H9 (cell line): Measurements from ENCODE around the gene TSKU. TPM values are rescaled to one million over a fixed set of nuclear protein-coding genes. Genes with fewer than 3 reads are reported as not detected.

ENCODE experiments used
- DNase-seq: peaks from one replicate; pipeline ENCODE4 v3.0.0-alpha.2; 2017
- H2AFZ ChIP-seq: one replicate; pipeline ENCODE4 v1.6.1; 2013; ENCODE audit warnings: mild to moderate bottlenecking, low read length, control low read depth, moderate library complexity
- H2AK5ac ChIP-seq: 2 replicates; pipeline ENCODE4 v1.6.1; 2013; ENCODE audit warnings: low read length, control low read depth, mixed read lengths; ENCODE audit not compliant: insufficient read length
- H2BK120ac ChIP-seq: one replicate; pipeline ENCODE4 v1.6.1; 2013; ENCODE audit warnings: low read depth, mild to moderate bottlenecking, low read length, control low read depth, inconsistent platforms; ENCODE audit not compliant: poor library complexity, severe bottlenecking
- H2BK12ac ChIP-seq: 2 replicates; pipeline ENCODE4 v1.6.1; 2013; ENCODE audit warnings: low read length, control low read depth, mixed read lengths, low read depth; ENCODE audit not compliant: insufficient read length
- H2BK15ac ChIP-seq: 2 replicates; pipeline ENCODE4 v1.6.1; 2013; ENCODE audit warnings: low read depth, low read length, control low read depth
- H2BK20ac ChIP-seq: one replicate; pipeline ENCODE4 v1.6.1; 2013; ENCODE audit warnings: low read depth, mild to moderate bottlenecking, low read length, control low read depth, inconsistent platforms; ENCODE audit not compliant: poor library complexity, severe bottlenecking
- H2BK5ac ChIP-seq: 2 replicates; pipeline ENCODE4 v1.6.1; 2013; ENCODE audit warnings: low read length, control low read depth, mixed read lengths; ENCODE audit not compliant: insufficient read length
- H3K14ac ChIP-seq: 2 replicates; pipeline ENCODE4 v1.6.1; 2013; ENCODE audit warnings: low read length, control low read depth; ENCODE audit not compliant: insufficient read depth
- H3K18ac ChIP-seq: 2 replicates; pipeline ENCODE4 v1.6.1; 2013; ENCODE audit warnings: low read depth, mild to moderate bottlenecking, mixed read lengths, low read length, control low read depth; ENCODE audit not compliant: insufficient read length
- H3K23ac ChIP-seq: 2 replicates; pipeline ENCODE4 v1.6.1; 2013; ENCODE audit warnings: low read length, control low read depth, mixed read lengths, low read depth; ENCODE audit not compliant: insufficient read length
- H3K23me2 ChIP-seq: 2 replicates; pipeline ENCODE4 v1.6.1; 2013; ENCODE audit warnings: low read depth, mild to moderate bottlenecking, mixed read lengths, low read length, control low read depth; ENCODE audit not compliant: insufficient read length, poor library complexity, severe bottlenecking
- H3K27ac ChIP-seq: 2 replicates; pipeline ENCODE4 v1.5.1; 2013; ENCODE audit warnings: low read length, control low read depth, mixed read lengths, low read depth; ENCODE audit not compliant: insufficient read length
- H3K27me3 ChIP-seq: 2 replicates; pipeline ENCODE4 v1.6.1; 2013; ENCODE audit warnings: low read length, control low read depth, inconsistent platforms; ENCODE audit not compliant: insufficient read depth
- H3K4ac ChIP-seq: 2 replicates; pipeline ENCODE4 v1.6.1; 2013; ENCODE audit warnings: low read depth, mild to moderate bottlenecking, control low read depth, inconsistent platforms, low read length, moderate library complexity
- H3K4me1 ChIP-seq: 2 replicates; pipeline ENCODE4 v1.6.1; 2013; ENCODE audit warnings: low read length, control low read depth, inconsistent platforms; ENCODE audit not compliant: insufficient read depth
- H3K4me2 ChIP-seq: 2 replicates; pipeline ENCODE4 v1.6.1; 2013; ENCODE audit warnings: low read length, control low read depth, mixed read lengths; ENCODE audit not compliant: insufficient read length, insufficient read depth
- H3K56ac ChIP-seq: 2 replicates; pipeline ENCODE4 v1.6.1; 2013; ENCODE audit warnings: low read depth, mild to moderate bottlenecking, mixed read lengths, low read length, control low read depth; ENCODE audit not compliant: insufficient read length
- H3K79me1 ChIP-seq: 2 replicates; pipeline ENCODE4 v1.6.1; 2013; ENCODE audit warnings: low read depth, mild to moderate bottlenecking, moderate library complexity, low read length, control low read depth, inconsistent platforms; ENCODE audit not compliant: insufficient read depth, poor library complexity, severe bottlenecking
- H3K79me2 ChIP-seq: 2 replicates; pipeline ENCODE4 v1.6.1; 2013; ENCODE audit warnings: low read length, control low read depth, inconsistent platforms; ENCODE audit not compliant: insufficient read depth
- H3K9ac ChIP-seq: 2 replicates; pipeline ENCODE4 v1.6.1; 2013; ENCODE audit warnings: low read length, control low read depth, mixed read lengths; ENCODE audit not compliant: insufficient read length; ENCODE audit errors: extremely low read depth
- H3K9me3 ChIP-seq: one replicate; pipeline ENCODE4 v1.6.1; 2013; ENCODE audit warnings: low read depth, low read length, inconsistent platforms; ENCODE audit not compliant: control insufficient read depth
- H3T11ph ChIP-seq: one replicate; pipeline ENCODE4 v1.6.1; 2013; ENCODE audit warnings: mild to moderate bottlenecking, low read length, control low read depth, inconsistent platforms
- H4K20me1 ChIP-seq: one replicate; pipeline ENCODE4 v1.6.1; 2013; ENCODE audit not compliant: control insufficient read depth, insufficient read length, insufficient read depth
- H4K5ac ChIP-seq: 2 replicates; pipeline ENCODE4 v1.6.1; 2013; ENCODE audit warnings: low read depth, mild to moderate bottlenecking, mixed read lengths, low read length, control low read depth; ENCODE audit not compliant: insufficient read length
- H4K8ac ChIP-seq: replicated peaks from 2 replicates; pipeline ENCODE4 v1.6.1; 2013; ENCODE audit warnings: low read length, control low read depth, mixed read lengths, low read depth; ENCODE audit not compliant: insufficient read length
- H4K91ac ChIP-seq: 2 replicates; pipeline ENCODE4 v1.6.1; 2013; ENCODE audit warnings: low read depth, mild to moderate bottlenecking, moderate library complexity, mixed read lengths, low read length, control low read depth; ENCODE audit not compliant: insufficient read length
- H3K27ac Mint-ChIP-seq, 3 experiments: 2 replicates in 2 of 3; 3 replicates in 1 of 3; pipeline ENCODE4 v1.8.0; 2020 to 2021; ENCODE audit warnings: mixed read lengths in 3 of 3, mild to moderate bottlenecking in 1 of 3, moderate library complexity in 1 of 3
- H3K27me3 Mint-ChIP-seq: 2 replicates; pipeline ENCODE4 v1.8.0; 2021; ENCODE audit warnings: low read depth, mild to moderate bottlenecking, moderate library complexity, mixed read lengths
- H3K36me3 Mint-ChIP-seq, 3 experiments: 2 replicates in 2 of 3; 3 replicates in 1 of 3; pipeline ENCODE4 v1.8.0; 2020 to 2021; ENCODE audit warnings: low read depth in 3 of 3, mixed read lengths in 3 of 3; ENCODE audit not compliant: insufficient read depth in 1 of 3
- H3K4me1 Mint-ChIP-seq, 2 experiments: 2 replicates each; pipeline ENCODE4 v1.8.0; 2020; ENCODE audit warnings: mixed read lengths in 2 of 2
- H3K4me3 Mint-ChIP-seq, 2 experiments: 2 replicates in 1 of 2; 3 replicates in 1 of 2; pipeline ENCODE4 v1.8.0; 2020 to 2021; ENCODE audit warnings: mild to moderate bottlenecking in 2 of 2, mixed read lengths in 2 of 2, moderate library complexity in 1 of 2
- H3K9me3 Mint-ChIP-seq, 2 experiments: 2 replicates in 1 of 2; 3 replicates in 1 of 2; pipeline ENCODE4 v1.8.0; 2020; ENCODE audit warnings: mild to moderate bottlenecking in 2 of 2, mixed read lengths in 2 of 2, moderate library complexity in 1 of 2
- WGBS: extraction: QIAGEN DNeasy Blood & Tissue Kit; methylation state at CpG from one replicate; pipeline ENCODE4 v1.1.7; 2013; ENCODE audit warnings: missing lambda C conversion rate, low lambda C conversion rate, mixed read lengths; ENCODE audit not compliant: insufficient read length; ENCODE audit errors: extremely low coverage; 5-methylcytosine and 5-hydroxymethylcytosine counted together
- total RNA-seq: library from RNA; stranded (reverse); gene quantifications from 2 replicates; pipeline ENCODE4 v1.2.1, GENCODE V29; 2021
- TF ChIP-seq, protein P1 (sequence below): fragments of 200-600 bp; sonication (generic); conservative IDR thresholded peaks from 3 replicates; pipeline ENCODE4 v1.8.0; 2021; ENCODE audit warnings: antibody characterized with exemption, mild to moderate bottlenecking

Gene TSKU
- total RNA-seq, 1 experiment from 2014 or later, result 25.4 TPM

DNA sequence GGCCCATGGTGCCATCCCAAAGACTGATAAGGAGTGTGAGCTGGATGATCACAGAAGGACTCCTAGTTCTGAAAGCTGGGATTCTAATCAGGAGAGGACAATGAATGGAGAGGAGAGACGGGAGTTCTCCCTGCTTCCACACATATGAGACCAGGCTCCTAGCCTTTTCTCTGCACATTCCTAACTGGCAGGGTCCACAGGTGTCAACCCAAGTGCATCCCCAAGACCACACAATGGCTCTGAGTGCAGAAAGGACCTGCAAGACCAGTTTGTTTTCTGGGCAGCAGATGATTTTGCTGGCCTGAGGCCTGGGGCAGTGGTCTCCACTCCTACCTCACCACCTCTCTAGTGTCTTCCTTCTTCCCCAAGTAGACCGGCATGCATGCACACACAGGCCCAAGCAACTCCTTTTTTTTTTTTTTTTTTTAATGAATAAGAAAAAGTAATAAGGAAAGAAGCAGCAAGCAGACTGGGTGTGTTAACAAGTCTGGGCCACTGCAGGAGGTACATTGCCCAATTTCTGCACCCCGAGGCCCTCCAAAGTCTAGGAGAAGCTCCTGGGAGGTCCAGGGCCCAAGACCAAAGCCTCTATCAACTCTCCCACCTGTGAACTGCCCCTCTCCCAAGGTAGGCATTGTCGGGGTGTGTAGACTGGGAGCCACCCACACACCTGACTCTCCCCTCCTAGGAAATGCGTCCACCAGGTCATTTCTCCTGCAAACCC lies 1.2 kb upstream of the TSKU start:
- Histone ChIP-seq H3K79me2 (peaks cover 23% of the 10 kb centered on the region; the same call in 1 of the 2 replicates), H3K56ac (no peak overlapping the region), H2BK12ac (no peak overlapping the region), H3K27me3 (no peaks in the 10 kb centered on the region), H2BK15ac (no peak overlapping the region), H3T11ph (no peak overlapping the region), H3K9me3 (no peaks in the 10 kb centered on the region), H3K79me1 (peaks cover 6% of the 10 kb centered on the region), H4K5ac (no peak overlapping the region), H2AK5ac (no peak overlapping the region), H2BK120ac (no peak overlapping the region), H3K4me2 (peak overlapping the region; percentile 76), H3K23me2 (peaks cover 10% of the 10 kb centered on the region), H4K8ac (no peak overlapping the region), H3K23ac (no peak overlapping the region), H3K14ac (no peak overlapping the region), H2BK20ac (no peak overlapping the region), H3K9ac (peak overlapping the region; percentile 17), H4K91ac (no peak overlapping the region), H4K20me1 (no peaks in the 10 kb centered on the region), H3K27ac (no peak overlapping the region), H3K18ac (no peak overlapping the region), H3K4ac (no peak overlapping the region), H2BK5ac (no peak overlapping the region), H2AFZ (no peak overlapping the region), H3K4me1 (peaks cover 20% of the 10 kb centered on the region; the same call in 1 of the 2 replicates)
- Mint-ChIP-seq H3K4me1 (peaks cover 48 to 51% of the 10 kb centered on the region in 2 experiments), H3K27me3 (peaks cover 9% of the 10 kb centered on the region), H3K27ac (peak overlapping the region in 1 of 3 experiments; percentile 98; a peak in 1 of 7 replicates), H3K36me3 (peaks cover 25 to 39% (median 37%) of the 10 kb centered on the region in 3 experiments), H3K4me3 (peak overlapping the region; percentile 80 to 88), H3K9me3 (peaks cover 21 to 27% of the 10 kb centered on the region in 2 experiments)
- DNase-seq, result no peak
- no CpG with 5 or more reads among the region's 5 CpGs for WGBS
- TF ChIP-seq, protein P1, sequence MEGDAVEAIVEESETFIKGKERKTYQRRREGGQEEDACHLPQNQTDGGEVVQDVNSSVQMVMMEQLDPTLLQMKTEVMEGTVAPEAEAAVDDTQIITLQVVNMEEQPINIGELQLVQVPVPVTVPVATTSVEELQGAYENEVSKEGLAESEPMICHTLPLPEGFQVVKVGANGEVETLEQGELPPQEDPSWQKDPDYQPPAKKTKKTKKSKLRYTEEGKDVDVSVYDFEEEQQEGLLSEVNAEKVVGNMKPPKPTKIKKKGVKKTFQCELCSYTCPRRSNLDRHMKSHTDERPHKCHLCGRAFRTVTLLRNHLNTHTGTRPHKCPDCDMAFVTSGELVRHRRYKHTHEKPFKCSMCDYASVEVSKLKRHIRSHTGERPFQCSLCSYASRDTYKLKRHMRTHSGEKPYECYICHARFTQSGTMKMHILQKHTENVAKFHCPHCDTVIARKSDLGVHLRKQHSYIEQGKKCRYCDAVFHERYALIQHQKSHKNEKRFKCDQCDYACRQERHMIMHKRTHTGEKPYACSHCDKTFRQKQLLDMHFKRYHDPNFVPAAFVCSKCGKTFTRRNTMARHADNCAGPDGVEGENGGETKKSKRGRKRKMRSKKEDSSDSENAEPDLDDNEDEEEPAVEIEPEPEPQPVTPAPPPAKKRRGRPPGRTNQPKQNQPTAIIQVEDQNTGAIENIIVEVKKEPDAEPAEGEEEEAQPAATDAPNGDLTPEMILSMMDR, result no peak
